ENCODE measurements around the gene CMTR1. TPM values are rescaled to one million over a fixed set of nuclear protein-coding genes. Genes with fewer than 3 reads are reported as not detected.

Gene CMTR1
- total and polyA plus RNA-seq, 2 of the 13 experiments (the other 11 are each of a cell fraction or from before 2014, with no cell fraction given): 19.7 to 55.2 TPM

DNA sequence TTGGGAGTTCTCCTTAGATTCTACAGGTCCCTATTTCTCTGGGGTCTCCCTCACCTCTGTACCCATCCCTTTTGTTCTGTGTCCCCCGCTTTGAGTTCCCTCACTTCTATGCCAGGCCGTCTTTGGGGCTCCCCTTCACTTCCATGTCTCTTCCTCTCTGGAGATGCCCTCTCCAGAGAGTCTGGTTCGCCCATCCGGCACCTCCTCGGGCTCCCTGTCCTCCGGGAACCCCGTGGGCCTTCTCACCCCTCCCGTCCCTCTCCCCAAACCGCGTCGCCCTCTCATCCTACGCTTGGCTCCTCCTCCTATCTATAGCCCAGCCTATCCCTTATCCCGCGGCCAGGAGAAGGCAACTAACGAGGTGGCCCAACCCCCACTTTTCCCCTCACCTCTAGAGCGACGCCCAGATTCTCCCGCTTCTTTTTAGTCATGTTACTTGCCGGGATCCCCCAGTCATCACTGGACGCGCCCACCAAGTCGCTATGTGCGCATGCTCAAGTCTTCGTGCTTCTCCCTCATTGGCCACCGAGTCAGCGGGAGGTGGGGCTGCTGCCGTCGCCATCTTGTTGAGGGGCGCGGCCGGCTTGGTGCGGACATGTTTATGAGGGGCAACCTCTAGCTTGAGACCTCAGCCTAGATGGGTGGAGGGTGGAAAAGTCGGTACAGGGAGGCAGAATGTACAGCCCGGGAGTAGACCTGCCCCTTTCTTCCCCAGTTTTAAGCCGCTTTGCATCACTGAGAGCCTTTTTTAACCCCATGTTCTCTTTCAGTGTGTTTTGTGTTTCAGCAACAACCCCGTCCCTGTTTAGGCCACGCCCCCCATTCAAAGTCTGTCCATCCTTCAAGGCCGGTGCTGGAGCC lies 66.6 kb downstream of the CMTR1 start, which contains the start of gene CCDC167 (continued):
- TF ChIP-seq, protein P1, sequence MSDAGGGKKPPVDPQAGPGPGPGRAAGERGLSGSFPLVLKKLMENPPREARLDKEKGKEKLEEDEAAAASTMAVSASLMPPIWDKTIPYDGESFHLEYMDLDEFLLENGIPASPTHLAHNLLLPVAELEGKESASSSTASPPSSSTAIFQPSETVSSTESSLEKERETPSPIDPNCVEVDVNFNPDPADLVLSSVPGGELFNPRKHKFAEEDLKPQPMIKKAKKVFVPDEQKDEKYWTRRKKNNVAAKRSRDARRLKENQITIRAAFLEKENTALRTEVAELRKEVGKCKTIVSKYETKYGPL (CRISPR knock-in tag; IDR thresholded peaks at IDR 0.05): no peak
- no peak for TF ChIP-seq NFAT5 (CRISPR knock-in tag; IDR thresholded peaks at IDR 0.05)
- peak; percentile 67; the same call in 1 of the 2 replicates for TF ChIP-seq ZNF44 (CRISPR knock-in tag; IDR thresholded peaks at IDR 0.05)
- peak; percentile 93; the same call in 1 of the 2 replicates for TF ChIP-seq KDM5B (CRISPR knock-in tag; IDR thresholded peaks at IDR 0.05; ENCODE audit: borderline replicate concordance)
- TF ChIP-seq, protein P2, sequence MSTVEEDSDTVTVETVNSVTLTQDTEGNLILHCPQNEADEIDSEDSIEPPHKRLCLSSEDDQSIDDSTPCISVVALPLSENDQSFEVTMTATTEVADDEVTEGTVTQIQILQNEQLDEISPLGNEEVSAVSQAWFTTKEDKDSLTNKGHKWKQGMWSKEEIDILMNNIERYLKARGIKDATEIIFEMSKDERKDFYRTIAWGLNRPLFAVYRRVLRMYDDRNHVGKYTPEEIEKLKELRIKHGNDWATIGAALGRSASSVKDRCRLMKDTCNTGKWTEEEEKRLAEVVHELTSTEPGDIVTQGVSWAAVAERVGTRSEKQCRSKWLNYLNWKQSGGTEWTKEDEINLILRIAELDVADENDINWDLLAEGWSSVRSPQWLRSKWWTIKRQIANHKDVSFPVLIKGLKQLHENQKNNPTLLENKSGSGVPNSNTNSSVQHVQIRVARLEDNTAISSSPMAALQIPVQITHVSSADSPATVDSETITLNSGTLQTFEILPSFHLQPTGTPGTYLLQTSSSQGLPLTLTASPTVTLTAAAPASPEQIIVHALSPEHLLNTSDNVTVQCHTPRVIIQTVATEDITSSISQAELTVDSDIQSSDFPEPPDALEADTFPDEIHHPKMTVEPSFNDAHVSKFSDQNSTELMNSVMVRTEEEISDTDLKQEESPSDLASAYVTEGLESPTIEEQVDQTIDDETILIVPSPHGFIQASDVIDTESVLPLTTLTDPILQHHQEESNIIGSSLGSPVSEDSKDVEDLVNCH (CRISPR knock-in tag; IDR thresholded peaks at IDR 0.05): no peak
- 0 out of 2 replicates have a peak, but pooled peaks have one; percentile 65 for TF ChIP-seq MYPOP (CRISPR knock-in tag; IDR thresholded peaks at IDR 0.05)
- TF ChIP-seq, protein P3, sequence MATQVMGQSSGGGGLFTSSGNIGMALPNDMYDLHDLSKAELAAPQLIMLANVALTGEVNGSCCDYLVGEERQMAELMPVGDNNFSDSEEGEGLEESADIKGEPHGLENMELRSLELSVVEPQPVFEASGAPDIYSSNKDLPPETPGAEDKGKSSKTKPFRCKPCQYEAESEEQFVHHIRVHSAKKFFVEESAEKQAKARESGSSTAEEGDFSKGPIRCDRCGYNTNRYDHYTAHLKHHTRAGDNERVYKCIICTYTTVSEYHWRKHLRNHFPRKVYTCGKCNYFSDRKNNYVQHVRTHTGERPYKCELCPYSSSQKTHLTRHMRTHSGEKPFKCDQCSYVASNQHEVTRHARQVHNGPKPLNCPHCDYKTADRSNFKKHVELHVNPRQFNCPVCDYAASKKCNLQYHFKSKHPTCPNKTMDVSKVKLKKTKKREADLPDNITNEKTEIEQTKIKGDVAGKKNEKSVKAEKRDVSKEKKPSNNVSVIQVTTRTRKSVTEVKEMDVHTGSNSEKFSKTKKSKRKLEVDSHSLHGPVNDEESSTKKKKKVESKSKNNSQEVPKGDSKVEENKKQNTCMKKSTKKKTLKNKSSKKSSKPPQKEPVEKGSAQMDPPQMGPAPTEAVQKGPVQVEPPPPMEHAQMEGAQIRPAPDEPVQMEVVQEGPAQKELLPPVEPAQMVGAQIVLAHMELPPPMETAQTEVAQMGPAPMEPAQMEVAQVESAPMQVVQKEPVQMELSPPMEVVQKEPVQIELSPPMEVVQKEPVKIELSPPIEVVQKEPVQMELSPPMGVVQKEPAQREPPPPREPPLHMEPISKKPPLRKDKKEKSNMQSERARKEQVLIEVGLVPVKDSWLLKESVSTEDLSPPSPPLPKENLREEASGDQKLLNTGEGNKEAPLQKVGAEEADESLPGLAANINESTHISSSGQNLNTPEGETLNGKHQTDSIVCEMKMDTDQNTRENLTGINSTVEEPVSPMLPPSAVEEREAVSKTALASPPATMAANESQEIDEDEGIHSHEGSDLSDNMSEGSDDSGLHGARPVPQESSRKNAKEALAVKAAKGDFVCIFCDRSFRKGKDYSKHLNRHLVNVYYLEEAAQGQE (IDR thresholded peaks at IDR 0.05; ENCODE audit: borderline replicate concordance in 1 of 2, low read depth in 1 of 2, low read length in 2 of 2): no peak
- TF ChIP-seq ZNF557 (CRISPR knock-in tag; IDR thresholded peaks at IDR 0.05): no peak
- TF ChIP-seq CAMTA2 (CRISPR knock-in tag; IDR thresholded peaks at IDR 0.05; ENCODE audit: borderline replicate concordance): 0 out of 2 replicates have a peak, but pooled peaks have one; percentile 55
- no peak for TF ChIP-seq HDAC6 (IDR thresholded peaks at IDR 0.05; ENCODE audit: low read depth, low read length)
- TF ChIP-seq MYNN (CRISPR knock-in tag; IDR thresholded peaks at IDR 0.05; ENCODE audit: low read depth): peak; percentile 36; the same call in 1 of the 2 replicates

Measured in HepG2 (cell line).